HEK293 (cell line): ENCODE measurements around the gene UNC80.

ENCODE experiments used
- CTCF ChIA-PET: fragments of 350-600 bp; formaldehyde crosslinking; extraction: SDS; loops from one replicate; lab custom pipeline; 2021; ENCODE audit warnings: antibody characterized with exemption; lab: Yijun Ruan, JAX
- POLR2A ChIA-PET: fragments of 300-600 bp; formaldehyde crosslinking; extraction: SDS; loops from one replicate; lab custom pipeline; 2020; ENCODE audit warnings: antibody characterized with exemption, inconsistent platforms; lab: Yijun Ruan, JAX
- H3K27ac ChIP-seq: fragments of 200-500 bp; sonication (Bioruptor generic); 2 replicates; pipeline ENCODE4 v1.5.1; 2014; ENCODE audit warnings: low read depth, low read length, control low read depth, inconsistent platforms; ENCODE audit errors: extremely low read depth
- H3K36me3 ChIP-seq, 2 experiments: fragments of 200-500 bp in 1 of 2; sonication (Bioruptor generic) in 1 of 2; 1 replicate in 1 of 2; 2 replicates in 1 of 2; pipeline ENCODE4 v1.5.1; 2014 to 2017; ENCODE audit warnings: inconsistent platforms in 2 of 2, low read length in 2 of 2; ENCODE audit not compliant: control insufficient read depth in 2 of 2, insufficient read depth in 1 of 2
- H3K4me1 ChIP-seq: fragments of 200-500 bp; sonication (Bioruptor generic); 2 replicates; pipeline ENCODE4 v1.5.1; 2014; ENCODE audit warnings: mild to moderate bottlenecking, low read length, inconsistent platforms; ENCODE audit not compliant: control insufficient read depth, insufficient read depth
- H3K4me3 ChIP-seq: 2 replicates; pipeline ENCODE4 v1.5.1; 2011; ENCODE audit warnings: low read depth, mild to moderate bottlenecking, control low read depth, low read length, moderate library complexity
- H3K9me3 ChIP-seq: fragments of 200-500 bp; sonication (Bioruptor generic); 2 replicates; pipeline ENCODE4 v1.5.1; 2014; ENCODE audit warnings: low read depth, low read length, inconsistent platforms; ENCODE audit not compliant: control insufficient read depth, insufficient read depth
- BCL11B ChIP-seq: fragments of 450-650 bp; formaldehyde crosslinking; IDR thresholded peaks from 2 replicates; pipeline ENCODE4 v1.5.1; 2016; ENCODE audit warnings: low read depth, missing biosample characterization, missing genetic modification characterization
- FEZF1 ChIP-seq: fragments of 450-650 bp; formaldehyde crosslinking; IDR thresholded peaks from 2 replicates; pipeline ENCODE4 v1.5.1; 2016; ENCODE audit warnings: missing biosample characterization, missing genetic modification characterization
- KLF10 ChIP-seq: fragments of 450-650 bp; IDR thresholded peaks from 2 replicates; pipeline ENCODE4 v1.5.1; 2018; ENCODE audit warnings: missing biosample characterization, mild to moderate bottlenecking, missing genetic modification characterization
- MZF1 ChIP-seq: fragments of 450-650 bp; formaldehyde crosslinking; IDR thresholded peaks from 2 replicates; pipeline ENCODE4 v1.5.1; 2017; ENCODE audit warnings: missing biosample characterization, missing genetic modification characterization, borderline replicate concordance
- PRDM10 ChIP-seq: fragments of 450-650 bp; formaldehyde crosslinking; IDR thresholded peaks from 2 replicates; pipeline ENCODE4 v1.5.1; 2016; ENCODE audit warnings: missing biosample characterization, missing genetic modification characterization
- SALL2 ChIP-seq: fragments of 450-650 bp; formaldehyde crosslinking; IDR thresholded peaks from 2 replicates; pipeline ENCODE4 v1.5.0; 2017; ENCODE audit warnings: missing biosample characterization, mild to moderate bottlenecking, missing genetic modification characterization, borderline replicate concordance
- TCF7L2 ChIP-seq: IDR thresholded peaks from 2 replicates; pipeline ENCODE4 v1.6.1; 2011; ENCODE audit warnings: low read depth, mild to moderate bottlenecking, inconsistent platforms, low read length, moderate library complexity, borderline replicate concordance
- TRIM28 ChIP-seq: IDR thresholded peaks from 2 replicates; pipeline ENCODE4 v1.6.1; 2011; ENCODE audit warnings: low read length, control low read depth, borderline replicate concordance
- ZNF133 ChIP-seq: fragments of 450-650 bp; formaldehyde crosslinking; IDR thresholded peaks from 2 replicates; pipeline ENCODE4 v1.5.1; 2016; ENCODE audit warnings: missing biosample characterization, missing genetic modification characterization
- ZNF169 ChIP-seq: fragments of 450-650 bp; formaldehyde crosslinking; IDR thresholded peaks from 2 replicates; pipeline ENCODE4 v1.5.1; 2016; ENCODE audit warnings: missing biosample characterization, missing genetic modification characterization
- ZNF2 ChIP-seq: fragments of 450-650 bp; formaldehyde crosslinking; IDR thresholded peaks from 2 replicates; pipeline ENCODE4 v1.5.1; 2016; ENCODE audit warnings: missing biosample characterization, missing genetic modification characterization
- ZNF23 ChIP-seq: fragments of 450-650 bp; formaldehyde crosslinking; IDR thresholded peaks from 2 replicates; pipeline ENCODE4 v1.5.1; 2016; ENCODE audit warnings: missing biosample characterization, missing genetic modification characterization, borderline replicate concordance
- ZNF311 ChIP-seq: fragments of 450-650 bp; formaldehyde crosslinking; IDR thresholded peaks from 2 replicates; pipeline ENCODE4 v1.5.1; 2017; ENCODE audit warnings: missing biosample characterization, missing genetic modification characterization, borderline replicate concordance
- ZNF48 ChIP-seq: fragments of 450-650 bp; formaldehyde crosslinking; IDR thresholded peaks from 2 replicates; pipeline ENCODE4 v1.5.1; 2016; ENCODE audit warnings: missing biosample characterization, missing genetic modification characterization
- ZNF514 ChIP-seq: fragments of 450-650 bp; formaldehyde crosslinking; IDR thresholded peaks from 2 replicates; pipeline ENCODE4 v1.5.1; 2016; ENCODE audit warnings: missing biosample characterization, missing genetic modification characterization
- ZNF560 ChIP-seq: fragments of 450-650 bp; formaldehyde crosslinking; IDR thresholded peaks from 2 replicates; pipeline ENCODE4 v1.5.1; 2017; ENCODE audit warnings: missing biosample characterization, missing genetic modification characterization, borderline replicate concordance
- ZNF600 ChIP-seq: fragments of 450-650 bp; formaldehyde crosslinking; IDR thresholded peaks from 2 replicates; pipeline ENCODE4 v1.5.1; 2016; ENCODE audit warnings: missing biosample characterization, missing genetic modification characterization
- ZNF610 ChIP-seq: fragments of 450-650 bp; formaldehyde crosslinking; IDR thresholded peaks from 2 replicates; pipeline ENCODE4 v1.5.1; 2016; ENCODE audit warnings: missing biosample characterization, missing genetic modification characterization, borderline replicate concordance
- ZNF623 ChIP-seq: fragments of 450-650 bp; formaldehyde crosslinking; IDR thresholded peaks from 2 replicates; pipeline ENCODE4 v1.5.1; 2016; ENCODE audit warnings: missing biosample characterization, missing genetic modification characterization
- ZNF639 ChIP-seq: fragments of 450-650 bp; formaldehyde crosslinking; IDR thresholded peaks from 2 replicates; pipeline ENCODE4 v1.5.1; 2016; ENCODE audit warnings: missing biosample characterization, missing genetic modification characterization
- ZNF776 ChIP-seq: fragments of 450-650 bp; formaldehyde crosslinking; IDR thresholded peaks from 2 replicates; pipeline ENCODE4 v1.5.0; 2017; ENCODE audit warnings: missing biosample characterization, missing genetic modification characterization, borderline replicate concordance
- ZSCAN23 ChIP-seq: fragments of 450-650 bp; formaldehyde crosslinking; IDR thresholded peaks from 2 replicates; pipeline ENCODE4 v1.5.1; 2016; ENCODE audit warnings: missing biosample characterization, missing genetic modification characterization
- ZSCAN30 ChIP-seq: fragments of 450-650 bp; IDR thresholded peaks from 2 replicates; pipeline ENCODE4 v1.5.1; 2018; ENCODE audit warnings: missing biosample characterization, mild to moderate bottlenecking, missing genetic modification characterization, moderate library complexity
- TF ChIP-seq, protein P1 (sequence below): fragments of 450-650 bp; formaldehyde crosslinking; IDR thresholded peaks from 2 replicates; pipeline ENCODE4 v1.5.1; 2016; ENCODE audit warnings: missing biosample characterization, missing genetic modification characterization
- TF ChIP-seq, protein P2 (sequence below): fragments of 450-650 bp; formaldehyde crosslinking; IDR thresholded peaks from 2 replicates; pipeline ENCODE4 v1.5.1; 2017; ENCODE audit warnings: missing biosample characterization, missing genetic modification characterization

UNC80 gene

DNA sequence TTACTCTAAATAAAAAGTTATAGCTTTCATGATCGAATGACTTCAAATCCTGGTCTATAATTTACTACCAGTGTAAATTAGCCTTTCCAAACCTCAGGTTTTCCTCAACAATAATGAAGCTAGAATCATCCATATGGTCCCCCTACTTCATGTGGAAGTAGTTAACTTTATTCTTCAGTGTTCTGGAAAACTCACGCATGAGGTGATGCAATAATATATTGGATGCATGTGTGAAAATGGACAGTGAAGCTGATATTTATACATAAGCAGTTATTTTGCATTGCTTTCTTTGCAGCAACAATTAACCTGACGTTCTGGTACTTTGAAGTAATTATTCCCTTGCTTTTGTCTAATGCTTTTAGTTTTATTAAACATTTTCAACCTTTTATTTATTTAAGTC lies 18.6 kb upstream of the UNC80 start (continued):
- TF ChIP-seq SALL2 (tag by site-specific recombination): no peak
- no peak for TF ChIP-seq ZNF23 (tag by site-specific recombination)
- no peak for TF ChIP-seq ZNF560
- TF ChIP-seq ZNF2 (tag by site-specific recombination): no peak
- no peak for TF ChIP-seq PRDM10 (tag by site-specific recombination)

DNA sequence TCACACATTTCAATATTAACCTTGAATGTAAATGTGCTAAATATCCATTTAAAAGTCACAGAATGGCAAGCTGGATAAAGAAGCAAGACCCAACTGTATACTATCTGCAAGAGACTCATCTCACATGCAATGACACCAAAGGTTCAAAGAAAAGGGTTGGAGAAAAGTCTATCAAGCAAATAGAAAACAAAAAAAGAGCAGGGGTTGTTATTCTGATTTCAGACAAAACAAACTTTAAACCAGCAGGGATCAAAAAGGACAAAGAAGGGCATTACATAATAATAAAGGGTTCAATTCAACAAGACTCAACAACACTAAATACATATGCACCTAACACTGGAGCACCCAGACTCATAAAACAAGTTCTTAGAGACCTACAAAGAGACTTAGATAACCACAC lies 14.5 kb upstream of the UNC80 start:
- CTCF ChIA-PET: no interaction called here
- H3K36me3 ChIP-seq: no peaks in the 10 kb centered on the region
- TF ChIP-seq TRIM28: no peak
- TF ChIP-seq ZSCAN23 (tag by site-specific recombination): no peak
- no peak for TF ChIP-seq FEZF1 (tag by site-specific recombination)
- TF ChIP-seq, protein P1, sequence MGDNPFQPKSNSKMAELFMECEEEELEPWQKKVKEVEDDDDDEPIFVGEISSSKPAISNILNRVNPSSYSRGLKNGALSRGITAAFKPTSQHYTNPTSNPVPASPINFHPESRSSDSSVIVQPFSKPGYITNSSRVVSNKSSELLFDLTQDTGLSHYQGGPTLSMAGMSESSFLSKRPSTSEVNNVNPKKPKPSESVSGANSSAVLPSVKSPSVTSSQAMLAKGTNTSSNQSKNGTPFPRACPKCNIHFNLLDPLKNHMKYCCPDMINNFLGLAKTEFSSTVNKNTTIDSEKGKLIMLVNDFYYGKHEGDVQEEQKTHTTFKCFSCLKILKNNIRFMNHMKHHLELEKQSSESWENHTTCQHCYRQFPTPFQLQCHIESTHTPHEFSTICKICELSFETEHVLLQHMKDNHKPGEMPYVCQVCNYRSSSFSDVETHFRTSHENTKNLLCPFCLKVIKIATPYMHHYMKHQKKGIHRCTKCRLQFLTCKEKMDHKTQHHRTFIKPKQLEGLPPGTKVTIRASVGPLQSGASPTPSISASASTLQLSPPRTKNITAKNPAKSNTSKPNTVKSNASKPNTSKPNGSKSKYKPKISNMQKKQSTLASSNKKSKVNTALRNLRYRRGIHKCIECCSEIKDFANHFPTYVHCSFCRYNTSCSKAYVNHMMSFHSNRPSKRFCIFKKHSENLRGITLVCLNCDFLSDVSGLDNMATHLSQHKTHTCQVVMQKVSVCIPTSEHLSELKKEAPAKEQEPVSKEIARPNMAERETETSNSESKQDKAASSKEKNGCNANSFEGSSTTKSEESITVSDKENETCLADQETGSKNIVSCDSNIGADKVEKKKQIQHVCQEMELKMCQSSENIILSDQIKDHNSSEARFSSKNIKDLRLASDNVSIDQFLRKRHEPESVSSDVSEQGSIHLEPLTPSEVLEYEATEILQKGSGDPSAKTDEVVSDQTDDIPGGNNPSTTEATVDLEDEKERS: no peak
- no peak for TF ChIP-seq ZNF311 (tag by site-specific recombination)
- no peak for TF ChIP-seq ZNF48 (tag by site-specific recombination)
- no peak for TF ChIP-seq ZNF133 (tag by site-specific recombination)
- TF ChIP-seq ZNF169 (tag by site-specific recombination): no peak
- TF ChIP-seq ZNF610 (tag by site-specific recombination): no peak
- TF ChIP-seq ZNF600 (tag by site-specific recombination): no peak
- no peak for TF ChIP-seq BCL11B
- TF ChIP-seq, protein P2, sequence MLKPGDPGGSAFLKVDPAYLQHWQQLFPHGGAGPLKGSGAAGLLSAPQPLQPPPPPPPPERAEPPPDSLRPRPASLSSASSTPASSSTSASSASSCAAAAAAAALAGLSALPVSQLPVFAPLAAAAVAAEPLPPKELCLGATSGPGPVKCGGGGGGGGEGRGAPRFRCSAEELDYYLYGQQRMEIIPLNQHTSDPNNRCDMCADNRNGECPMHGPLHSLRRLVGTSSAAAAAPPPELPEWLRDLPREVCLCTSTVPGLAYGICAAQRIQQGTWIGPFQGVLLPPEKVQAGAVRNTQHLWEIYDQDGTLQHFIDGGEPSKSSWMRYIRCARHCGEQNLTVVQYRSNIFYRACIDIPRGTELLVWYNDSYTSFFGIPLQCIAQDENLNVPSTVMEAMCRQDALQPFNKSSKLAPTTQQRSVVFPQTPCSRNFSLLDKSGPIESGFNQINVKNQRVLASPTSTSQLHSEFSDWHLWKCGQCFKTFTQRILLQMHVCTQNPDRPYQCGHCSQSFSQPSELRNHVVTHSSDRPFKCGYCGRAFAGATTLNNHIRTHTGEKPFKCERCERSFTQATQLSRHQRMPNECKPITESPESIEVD (tag by site-specific recombination): no peak
- TF ChIP-seq MZF1 (tag by site-specific recombination): no peak
- TF ChIP-seq ZNF514 (tag by site-specific recombination): no peak
- TF ChIP-seq ZNF776 (tag by site-specific recombination): no peak
- TF ChIP-seq TCF7L2: no peak
- no peak for TF ChIP-seq ZSCAN30 (tag by site-specific recombination)
- no peak for TF ChIP-seq KLF10 (tag by site-specific recombination)
- no peak for TF ChIP-seq ZNF623 (tag by site-specific recombination)
- TF ChIP-seq ZNF639 (tag by site-specific recombination): no peak
- POLR2A ChIA-PET: no interaction called here
- no peaks in the 10 kb centered on the region for H3K9me3 ChIP-seq
- H3K4me1 ChIP-seq: no peaks in the 10 kb centered on the region
- H3K4me3 ChIP-seq: no peak overlapping the region
- H3K27ac ChIP-seq: no peak overlapping the region
